ENCODE results near the gene SERTAD3.

DNA sequence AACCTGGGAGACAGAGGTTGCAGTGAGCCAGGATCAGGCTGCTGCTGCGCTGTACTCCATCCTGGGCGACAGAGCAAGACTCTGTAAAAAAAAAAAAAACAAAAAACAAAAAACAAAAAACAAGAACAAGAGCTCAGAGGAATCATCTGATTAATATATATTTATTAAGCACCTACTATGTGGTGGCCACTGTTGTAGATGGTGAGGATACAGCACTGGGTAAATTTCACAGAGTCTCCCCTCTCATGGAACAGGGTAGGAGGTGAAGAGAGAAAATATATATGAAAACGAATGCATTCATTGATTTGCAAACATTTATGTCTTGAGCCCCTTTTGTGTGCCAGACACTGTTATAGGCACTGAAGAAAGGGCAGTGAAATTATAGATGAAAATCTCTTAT, 12.4 kb downstream of the SERTAD3 start:
- TF ChIP-seq, protein P1, sequence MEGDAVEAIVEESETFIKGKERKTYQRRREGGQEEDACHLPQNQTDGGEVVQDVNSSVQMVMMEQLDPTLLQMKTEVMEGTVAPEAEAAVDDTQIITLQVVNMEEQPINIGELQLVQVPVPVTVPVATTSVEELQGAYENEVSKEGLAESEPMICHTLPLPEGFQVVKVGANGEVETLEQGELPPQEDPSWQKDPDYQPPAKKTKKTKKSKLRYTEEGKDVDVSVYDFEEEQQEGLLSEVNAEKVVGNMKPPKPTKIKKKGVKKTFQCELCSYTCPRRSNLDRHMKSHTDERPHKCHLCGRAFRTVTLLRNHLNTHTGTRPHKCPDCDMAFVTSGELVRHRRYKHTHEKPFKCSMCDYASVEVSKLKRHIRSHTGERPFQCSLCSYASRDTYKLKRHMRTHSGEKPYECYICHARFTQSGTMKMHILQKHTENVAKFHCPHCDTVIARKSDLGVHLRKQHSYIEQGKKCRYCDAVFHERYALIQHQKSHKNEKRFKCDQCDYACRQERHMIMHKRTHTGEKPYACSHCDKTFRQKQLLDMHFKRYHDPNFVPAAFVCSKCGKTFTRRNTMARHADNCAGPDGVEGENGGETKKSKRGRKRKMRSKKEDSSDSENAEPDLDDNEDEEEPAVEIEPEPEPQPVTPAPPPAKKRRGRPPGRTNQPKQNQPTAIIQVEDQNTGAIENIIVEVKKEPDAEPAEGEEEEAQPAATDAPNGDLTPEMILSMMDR (IDR thresholded peaks at IDR 0.05 in 2 of 3, conservative IDR thresholded peaks at IDR 0.05 in 1 of 3; ENCODE audit: control insufficient read depth in 2 of 3, extremely low read depth in 1 of 3, insufficient read depth in 1 of 3, low read depth in 3 of 3, low read length in 3 of 3), result no peak
- TF ChIP-seq, protein P2, sequence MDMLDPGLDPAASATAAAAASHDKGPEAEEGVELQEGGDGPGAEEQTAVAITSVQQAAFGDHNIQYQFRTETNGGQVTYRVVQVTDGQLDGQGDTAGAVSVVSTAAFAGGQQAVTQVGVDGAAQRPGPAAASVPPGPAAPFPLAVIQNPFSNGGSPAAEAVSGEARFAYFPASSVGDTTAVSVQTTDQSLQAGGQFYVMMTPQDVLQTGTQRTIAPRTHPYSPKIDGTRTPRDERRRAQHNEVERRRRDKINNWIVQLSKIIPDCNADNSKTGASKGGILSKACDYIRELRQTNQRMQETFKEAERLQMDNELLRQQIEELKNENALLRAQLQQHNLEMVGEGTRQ (IDR thresholded peaks at IDR 0.05; ENCODE audit: borderline replicate concordance, low read depth, low read length), result no peak
- no peak for TF ChIP-seq ETV6 (conservative IDR thresholded peaks at IDR 0.05 in 1 of 2, IDR thresholded peaks at IDR 0.05 in 1 of 2; ENCODE audit: borderline replicate concordance in 1 of 2, low read depth in 1 of 2)
- TF ChIP-seq, protein P3, sequence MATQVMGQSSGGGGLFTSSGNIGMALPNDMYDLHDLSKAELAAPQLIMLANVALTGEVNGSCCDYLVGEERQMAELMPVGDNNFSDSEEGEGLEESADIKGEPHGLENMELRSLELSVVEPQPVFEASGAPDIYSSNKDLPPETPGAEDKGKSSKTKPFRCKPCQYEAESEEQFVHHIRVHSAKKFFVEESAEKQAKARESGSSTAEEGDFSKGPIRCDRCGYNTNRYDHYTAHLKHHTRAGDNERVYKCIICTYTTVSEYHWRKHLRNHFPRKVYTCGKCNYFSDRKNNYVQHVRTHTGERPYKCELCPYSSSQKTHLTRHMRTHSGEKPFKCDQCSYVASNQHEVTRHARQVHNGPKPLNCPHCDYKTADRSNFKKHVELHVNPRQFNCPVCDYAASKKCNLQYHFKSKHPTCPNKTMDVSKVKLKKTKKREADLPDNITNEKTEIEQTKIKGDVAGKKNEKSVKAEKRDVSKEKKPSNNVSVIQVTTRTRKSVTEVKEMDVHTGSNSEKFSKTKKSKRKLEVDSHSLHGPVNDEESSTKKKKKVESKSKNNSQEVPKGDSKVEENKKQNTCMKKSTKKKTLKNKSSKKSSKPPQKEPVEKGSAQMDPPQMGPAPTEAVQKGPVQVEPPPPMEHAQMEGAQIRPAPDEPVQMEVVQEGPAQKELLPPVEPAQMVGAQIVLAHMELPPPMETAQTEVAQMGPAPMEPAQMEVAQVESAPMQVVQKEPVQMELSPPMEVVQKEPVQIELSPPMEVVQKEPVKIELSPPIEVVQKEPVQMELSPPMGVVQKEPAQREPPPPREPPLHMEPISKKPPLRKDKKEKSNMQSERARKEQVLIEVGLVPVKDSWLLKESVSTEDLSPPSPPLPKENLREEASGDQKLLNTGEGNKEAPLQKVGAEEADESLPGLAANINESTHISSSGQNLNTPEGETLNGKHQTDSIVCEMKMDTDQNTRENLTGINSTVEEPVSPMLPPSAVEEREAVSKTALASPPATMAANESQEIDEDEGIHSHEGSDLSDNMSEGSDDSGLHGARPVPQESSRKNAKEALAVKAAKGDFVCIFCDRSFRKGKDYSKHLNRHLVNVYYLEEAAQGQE (IDR thresholded peaks at IDR 0.05; ENCODE audit: low read depth, low read length), result no peak

Data from GM12878 (cell line).